HG03060 (cell line): Measurements from ENCODE around the gene RASSF6.
"Not testable (repeated sequence)": the region's sequence is repeated elsewhere in the genome, so short reads cannot be mapped to it uniquely, and the experiment has no call there.

Experiments
- ATAC-seq: cut with Tn5 transposase; IDR thresholded peaks from one replicate; pipeline ENCODE4 v1.9.1; 2021; ENCODE audit warnings: low read depth, moderate number of reproducible peaks; ENCODE audit not compliant: unreplicated experiment

RASSF6 gene

GRCh38 chr4:73586040-73586439 lies 34.2 kb downstream of the RASSF6 start:
- no peak for ATAC-seq

DNA sequence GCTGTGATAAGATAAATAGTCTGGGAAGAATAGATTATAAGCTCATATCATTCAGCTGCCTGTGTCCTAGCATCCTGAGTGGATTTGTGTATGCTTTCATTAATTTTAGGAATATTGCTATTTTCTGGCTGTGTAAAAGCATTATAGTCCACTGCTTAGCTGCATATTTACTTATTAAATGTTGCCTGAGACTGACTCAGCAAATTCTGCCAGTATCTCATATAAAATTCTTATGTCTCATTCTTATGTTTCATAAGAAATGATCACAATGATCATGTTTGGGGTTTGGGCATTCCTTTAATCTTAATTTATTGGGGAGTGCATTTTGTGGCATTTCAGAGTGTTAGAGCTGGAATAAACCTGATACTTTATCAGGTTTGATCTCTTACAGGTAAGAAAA lies 34.9 kb downstream of the RASSF6 start:
- ATAC-seq: no peak

DNA sequence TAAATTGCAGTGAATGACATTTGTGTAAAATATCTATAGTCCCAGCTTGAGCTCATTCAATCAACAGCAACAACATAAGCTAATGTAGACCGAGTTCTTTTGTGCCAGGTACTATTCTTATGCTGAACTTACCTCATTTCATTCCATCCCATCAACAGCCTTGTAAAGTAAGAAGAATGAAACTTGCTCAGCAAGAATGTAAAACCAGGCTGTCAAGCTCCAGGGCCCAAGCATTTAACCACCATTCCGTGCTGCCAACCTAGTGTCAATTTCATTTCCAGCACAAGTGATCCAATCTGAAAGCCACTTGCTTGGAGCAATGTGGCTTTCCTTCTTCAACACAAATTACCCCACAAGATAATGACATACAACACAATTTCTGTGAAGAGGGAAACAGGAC lies 36.6 kb downstream of the RASSF6 start:
- no peak for ATAC-seq

GRCh38 chr4:73577371-73577770 lies 42.9 kb downstream of the RASSF6 start:
- ATAC-seq: no peak

GRCh38 chr4:73576381-73576780 lies 43.9 kb downstream of the RASSF6 start:
- ATAC-seq: no peak

GRCh38 chr4:73575660-73576059 lies 44.6 kb downstream of the RASSF6 start:
- ATAC-seq: no peak

- ATAC-seq: peak; percentile 72
Measured at GRCh38 chr4:73573794-73574528, 46.3 kb downstream of the RASSF6 start.

DNA sequence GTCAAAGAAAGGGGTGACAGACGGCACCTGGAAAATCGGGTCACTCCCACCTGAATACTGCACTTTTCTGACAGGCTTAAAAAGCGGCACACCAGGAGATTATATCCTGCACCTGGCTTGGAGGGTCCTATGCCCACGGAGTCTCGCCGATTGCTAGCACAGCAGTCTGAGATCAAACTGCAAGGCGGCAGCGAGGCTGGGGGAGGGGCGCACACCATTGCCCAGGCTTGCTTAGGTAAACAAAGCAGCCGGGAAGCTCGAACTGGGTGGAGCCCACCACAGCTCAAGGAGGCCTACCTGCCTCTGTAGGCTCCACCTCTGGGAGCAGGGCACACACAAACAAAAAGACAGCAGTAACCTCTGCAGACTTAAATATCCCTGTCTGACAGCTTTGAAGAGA lies 69.4 kb downstream of the RASSF6 start:
- ATAC-seq: not testable (repeated sequence)

DNA sequence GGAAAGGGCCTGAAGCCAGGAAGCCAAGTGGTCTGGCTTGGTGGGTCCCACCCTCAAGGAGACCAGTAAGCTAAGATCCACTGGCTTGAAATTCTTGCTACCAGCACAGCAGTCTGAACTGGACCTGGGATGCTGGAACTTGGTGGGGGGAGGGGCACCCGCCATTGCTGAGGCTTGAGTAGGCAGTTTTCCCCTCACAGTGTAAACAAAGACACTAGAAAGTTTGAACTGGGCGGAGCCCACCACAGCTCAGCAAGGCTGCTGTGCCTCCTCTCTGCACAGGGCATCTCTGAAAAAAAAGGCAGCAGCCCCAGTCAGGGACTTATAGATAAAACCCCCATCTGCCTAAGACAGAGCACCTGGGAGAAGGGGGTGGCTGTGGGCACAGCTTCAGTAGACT lies 75.6 kb downstream of the RASSF6 start:
- no peak for ATAC-seq

DNA sequence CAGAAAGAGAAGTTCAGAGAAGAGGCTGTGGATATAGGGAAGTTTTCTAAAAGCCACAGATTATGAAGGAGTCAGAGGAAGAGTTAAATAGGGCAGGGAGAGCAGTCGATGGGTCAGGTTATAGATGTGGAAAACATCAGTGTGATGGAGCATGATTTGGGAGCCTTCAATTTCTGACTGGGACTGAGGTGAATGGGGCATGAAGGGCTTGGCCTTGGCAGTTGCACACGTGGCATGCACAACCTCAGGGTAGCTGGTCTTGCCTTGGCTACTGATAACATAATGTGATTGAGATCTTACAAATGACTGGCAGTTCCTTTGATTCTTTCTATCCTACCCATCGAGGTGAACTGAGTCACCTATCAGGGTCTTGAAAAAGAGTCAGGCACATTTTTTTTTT lies 79.0 kb downstream of the RASSF6 start:
- ATAC-seq: no peak

- ATAC-seq: no peak
Measured at GRCh38 chr4:73540826-73541225, 79.4 kb downstream of the RASSF6 start.

DNA sequence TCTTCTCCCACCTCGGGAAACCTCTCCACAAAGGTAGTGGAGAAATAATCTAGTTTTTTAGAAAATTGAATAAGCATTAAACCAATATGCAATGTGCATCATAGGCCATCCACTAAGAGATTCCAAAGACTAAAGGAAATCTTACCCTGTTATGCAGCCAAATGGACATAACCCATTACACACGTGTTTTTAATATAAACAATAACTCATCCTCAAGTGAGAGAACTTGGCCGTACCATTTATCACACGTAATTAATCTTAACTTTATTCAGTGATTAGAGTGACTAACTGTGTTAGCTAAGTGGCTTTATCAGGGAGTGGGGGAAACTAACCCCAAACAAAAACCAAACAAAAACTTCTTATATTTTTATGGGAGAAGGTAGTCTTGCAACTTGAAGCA lies 80.8 kb downstream of the RASSF6 start:
- no peak for ATAC-seq

DNA sequence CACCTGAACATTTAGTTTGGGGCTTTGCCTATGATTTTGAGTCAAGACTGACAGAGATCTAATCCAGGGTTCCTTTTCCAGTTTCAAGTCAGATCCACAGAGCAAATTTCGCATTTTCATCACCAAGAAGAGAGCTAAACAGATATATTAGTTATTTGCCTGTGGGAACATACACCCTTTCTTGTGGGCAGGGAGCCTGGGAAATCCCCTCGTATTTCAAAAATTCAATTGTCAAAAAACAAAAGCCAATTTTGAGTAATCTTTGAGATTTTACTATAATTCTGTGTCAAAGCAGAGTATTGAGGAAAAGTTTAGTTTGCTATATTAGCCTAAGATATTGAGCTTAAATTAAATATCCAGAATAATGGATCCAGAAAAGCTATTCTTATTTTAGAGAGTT lies 82.1 kb downstream of the RASSF6 start:
- no peak for ATAC-seq

GRCh38 chr4:73533515-73534422 lies 86.5 kb downstream of the RASSF6 start:
- no peak for ATAC-seq

GRCh38 chr4:73528171-73528570 lies 92.1 kb downstream of the RASSF6 start:
- ATAC-seq: no peak

GRCh38 chr4:73527196-73527595 lies 93.0 kb downstream of the RASSF6 start:
- no peak for ATAC-seq

DNA sequence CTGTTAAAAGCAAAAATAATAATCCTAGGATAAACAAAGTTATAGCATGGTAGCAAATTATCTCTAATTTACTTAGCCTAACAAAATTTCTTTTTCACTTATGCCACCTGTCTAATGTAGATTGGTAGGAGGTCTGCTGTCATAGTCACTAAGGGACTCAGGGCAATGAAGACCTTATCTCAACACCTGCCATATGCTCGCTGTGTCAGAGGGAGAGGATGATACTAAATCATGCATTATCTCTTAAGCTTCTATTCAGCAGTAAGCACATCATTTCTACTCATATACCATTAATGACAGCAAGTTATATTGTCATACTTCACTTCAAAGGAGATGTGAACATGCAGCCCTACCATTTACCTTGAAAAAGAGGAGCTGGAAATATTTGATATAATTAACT lies 94.6 kb downstream of the RASSF6 start:
- no peak for ATAC-seq

GRCh38 chr4:73523126-73523525 lies 97.1 kb downstream of the RASSF6 start:
- no peak for ATAC-seq
